HG02642 (cell line): ENCODE measurements around the gene CXXC4.

Experiments
- ATAC-seq: cut with Tn5 transposase; IDR thresholded peaks from one replicate; pipeline ENCODE4 v1.9.1; 2021; ENCODE audit warnings: mild to moderate bottlenecking; ENCODE audit not compliant: unreplicated experiment, poor library complexity

Gene CXXC4

GRCh38 chr4:104494822-104495559 lies at the start of gene CXXC4:
CXXC4 (minus strand) TSS chr4:104494894; CDS start chr4:104491802, 3,092 bp downstream.
- peak; percentile 24 for ATAC-seq

- no peak for ATAC-seq
These were observed 38.5 kb upstream of the CXXC4 start for GRCh38 chr4:104533156-104533555.

GRCh38 chr4:104532677-104533076 lies 38.0 kb upstream of the CXXC4 start:
- no peak for ATAC-seq

- no peak for ATAC-seq
These were observed 36.7 kb upstream of the CXXC4 start for GRCh38 chr4:104531390-104531789.

GRCh38 chr4:104530426-104530825 lies 35.7 kb upstream of the CXXC4 start:
- ATAC-seq: no peak

GRCh38 chr4:104524591-104524990 lies 29.9 kb upstream of the CXXC4 start:
- no peak for ATAC-seq

GRCh38 chr4:104524026-104524425 lies 29.3 kb upstream of the CXXC4 start:
- no peak for ATAC-seq

- peak; percentile 79 for ATAC-seq
These were observed 24.9 kb upstream of the CXXC4 start for GRCh38 chr4:104519588-104519987.

- ATAC-seq: no peak
These were observed 22.2 kb upstream of the CXXC4 start for GRCh38 chr4:104516884-104517283.

GRCh38 chr4:104508224-104508623 lies 13.5 kb upstream of the CXXC4 start:
- ATAC-seq: no peak

DNA sequence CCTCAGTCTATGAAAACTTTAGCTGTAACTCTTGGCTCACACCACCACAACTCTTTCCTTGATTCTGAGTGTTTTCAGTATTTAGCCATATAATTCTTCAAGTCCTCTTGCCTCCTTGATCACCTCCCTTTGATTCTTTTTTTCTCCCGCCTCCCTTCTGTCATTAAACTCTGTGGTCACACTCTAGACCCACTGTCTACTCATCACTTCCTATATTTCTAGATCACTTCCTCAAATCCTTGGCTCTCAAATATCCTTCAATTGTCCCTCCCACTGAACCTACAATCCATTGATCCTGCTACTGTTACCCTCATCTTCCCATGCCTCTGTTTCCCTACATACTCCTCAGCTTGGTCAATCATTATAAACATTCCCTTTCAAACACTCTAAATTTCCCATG lies 12.4 kb upstream of the CXXC4 start:
- no peak for ATAC-seq

GRCh38 chr4:104504536-104504935 lies 9.8 kb upstream of the CXXC4 start:
- ATAC-seq: no peak

DNA sequence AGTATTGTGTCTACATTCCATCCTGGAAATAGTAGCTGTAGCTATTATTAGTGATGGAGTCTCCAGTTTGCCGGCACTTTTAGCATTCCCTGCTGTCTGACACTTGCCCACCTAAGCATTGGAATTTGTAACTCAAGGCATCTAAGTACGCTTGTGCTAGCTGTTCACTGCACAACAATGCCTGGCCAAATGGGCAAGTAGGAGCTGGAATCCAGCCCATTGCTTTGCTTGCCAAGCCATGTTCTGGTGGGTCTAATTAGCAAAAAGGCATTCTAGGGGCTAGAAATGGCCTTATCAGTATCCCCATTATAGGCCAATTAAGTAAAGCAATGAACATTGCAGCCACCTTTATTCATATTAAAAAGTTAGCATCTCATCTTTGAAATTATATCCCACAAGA lies 7.8 kb upstream of the CXXC4 start:
- ATAC-seq: no peak

DNA sequence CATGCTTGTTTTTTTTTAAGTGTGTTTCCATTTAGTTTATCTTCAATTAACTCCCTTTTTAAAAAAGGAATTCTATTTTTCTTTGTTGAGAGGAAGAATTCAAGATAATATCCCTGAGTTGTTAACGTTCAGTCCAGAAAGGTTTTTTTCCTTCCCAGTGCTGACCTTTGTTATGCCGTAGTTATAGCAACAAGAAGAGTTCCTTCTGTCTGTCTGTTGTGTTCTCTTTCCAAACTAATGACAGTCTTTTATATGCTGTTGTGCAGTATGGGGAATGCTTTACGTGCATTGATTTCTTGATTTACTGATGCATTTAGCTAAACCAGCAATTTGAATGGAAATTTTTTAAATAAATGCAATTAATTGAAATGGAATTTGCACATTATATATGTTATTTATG lies 6.6 kb upstream of the CXXC4 start:
- ATAC-seq: no peak

DNA sequence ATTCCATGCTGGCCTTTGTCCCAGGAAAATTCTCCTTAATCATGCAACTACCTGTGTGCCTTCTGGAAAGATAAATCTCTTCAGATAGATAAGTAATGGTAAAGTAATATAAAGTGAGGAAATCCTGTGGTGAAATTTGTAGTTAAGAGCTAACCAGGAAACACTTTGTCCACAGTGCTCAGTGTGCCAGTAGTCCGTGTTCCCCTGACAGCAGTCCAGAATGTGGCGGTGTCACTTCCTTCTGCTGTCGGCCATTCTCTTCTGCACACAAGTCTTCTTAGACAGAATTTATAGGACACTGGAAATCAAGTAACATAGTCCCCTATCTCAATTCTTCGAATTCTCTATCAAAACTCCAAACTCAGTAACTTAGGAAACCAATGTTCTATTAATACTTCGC lies 5.7 kb upstream of the CXXC4 start:
- ATAC-seq: peak; percentile 68

DNA sequence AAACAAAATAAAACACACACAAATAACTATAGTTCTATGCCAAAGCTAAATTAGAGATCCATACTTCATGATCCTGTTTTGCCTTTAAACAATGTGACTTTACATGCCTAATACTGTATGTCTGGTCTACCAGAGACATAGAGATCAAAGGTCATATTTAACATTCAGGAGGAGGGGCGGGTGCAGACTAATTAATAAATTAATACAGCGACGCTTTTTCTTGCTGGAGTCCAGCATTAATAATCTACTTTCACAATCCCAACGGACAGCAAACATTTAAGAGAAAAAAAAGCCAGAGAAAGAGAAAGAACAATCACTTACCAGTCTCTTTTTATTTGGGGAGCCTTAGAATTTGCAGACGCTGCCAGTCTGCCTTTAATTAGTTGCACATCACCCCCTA lies 509 bp downstream of the CXXC4 start:
- ATAC-seq: no peak

GRCh38 chr4:104493081-104493831 lies 1.4 kb downstream of the CXXC4 start:
- no peak for ATAC-seq

GRCh38 chr4:104492183-104492771 lies 2.4 kb downstream of the CXXC4 start:
- peak; percentile 33 for ATAC-seq

DNA sequence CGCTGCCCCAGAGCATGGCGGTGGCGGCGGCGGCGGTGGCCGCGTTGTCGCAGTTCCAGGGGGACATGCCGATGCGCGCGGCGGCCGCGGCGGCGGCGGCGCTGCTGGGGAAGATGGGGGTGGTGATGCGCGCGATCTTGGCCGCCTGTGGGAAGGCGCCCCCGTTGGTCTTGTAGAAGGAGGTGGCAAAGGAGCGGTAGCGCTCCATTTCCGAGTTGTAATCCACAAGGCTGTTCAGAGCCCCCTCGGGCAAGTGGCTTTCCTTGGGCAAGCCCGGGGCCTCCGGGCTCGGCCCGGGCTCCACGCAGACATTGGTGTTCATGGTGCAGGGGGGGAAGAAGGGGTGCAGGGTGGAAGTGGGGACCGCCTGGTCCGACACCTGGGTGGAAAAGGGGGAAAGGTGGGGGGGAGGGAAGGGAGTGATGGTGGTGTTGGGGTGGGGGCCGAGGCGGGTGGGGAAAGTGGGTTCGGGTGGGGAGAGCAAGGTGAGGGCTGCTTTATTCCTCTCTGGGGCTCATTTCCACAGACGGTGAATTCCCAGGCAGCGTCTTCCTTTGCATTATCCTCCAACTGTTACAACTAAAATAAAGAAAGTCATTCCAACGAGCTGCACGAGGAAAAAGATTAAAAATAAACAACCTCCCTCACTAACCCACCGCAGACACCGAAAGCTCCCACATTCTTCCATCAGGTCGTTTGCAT lies 3.1 kb downstream of the CXXC4 start:
- peak; percentile 29 for ATAC-seq

DNA sequence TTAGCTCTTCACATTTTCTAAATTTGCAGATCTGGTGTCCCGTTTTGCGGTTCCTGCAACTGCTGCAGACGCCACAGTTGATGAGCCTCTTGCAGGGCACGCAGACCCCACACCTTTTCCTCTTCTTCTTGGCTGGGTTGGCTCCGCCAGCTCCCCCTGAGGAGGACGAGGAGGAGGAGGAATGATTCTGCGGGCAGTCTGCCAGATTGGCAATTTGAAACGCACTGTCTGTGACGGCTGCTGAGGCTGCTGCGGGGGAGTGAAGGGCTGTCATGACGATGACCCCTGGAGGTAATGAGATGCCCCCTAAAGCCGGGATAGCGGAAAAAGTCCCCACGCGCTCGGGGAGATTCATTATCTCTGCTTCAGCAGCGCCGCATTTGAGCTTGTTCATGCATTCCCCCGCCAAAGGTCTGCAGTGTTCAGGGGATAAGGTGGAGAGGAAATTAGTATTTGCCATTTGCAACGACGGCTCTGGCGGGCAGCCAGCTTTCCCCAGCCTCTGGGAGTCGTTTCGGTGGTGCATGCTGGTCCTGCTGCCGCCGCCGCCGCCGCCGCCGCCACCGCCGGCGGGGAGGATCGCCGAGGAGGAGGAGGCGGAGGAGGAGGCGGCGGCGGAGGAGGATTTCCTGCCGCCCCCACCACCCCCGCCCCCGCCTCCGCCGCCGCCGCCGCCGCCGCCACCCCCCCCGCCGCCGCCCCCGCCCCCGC lies 3.8 kb downstream of the CXXC4 start:
- ATAC-seq: peak; percentile 36
